ENCODE results near the gene HOMER3. TPM values are rescaled to one million over a fixed set of nuclear protein-coding genes. Genes with fewer than 3 reads are reported as not detected.

Gene HOMER3
- total RNA-seq, 4 donors from 2014 or later, result 22.9 to 32.9 (median 27.7) TPM

- WGBS, result 25% methylated on average over 26 of the region's 33 CpGs
- Histone ChIP-seq H3K9me3 (no peaks in the 10 kb centered on the region), H3K36me3 (peaks cover 27% of the 10 kb centered on the region), H3K27ac (no peak overlapping the region), H3K4me3 (peak overlapping the region; percentile 52), H3K4me1 (peaks cover 26% of the 10 kb centered on the region), H3K27me3 (peaks cover 35% of the 10 kb centered on the region)
- no peak for DNase-seq (ENCODE audit: low spot score in 2 of 2)
- TF ChIP-seq POLR2A (IDR thresholded peaks at IDR 0.05) (no peak), POLR2AphosphoS5 (IDR thresholded peaks at IDR 0.05) (no peak), CTCF (IDR thresholded peaks at IDR 0.05) (no peak), EP300 (IDR thresholded peaks at IDR 0.05) (no peak)
Measured at GRCh38 chr19:18896421-18896841, 44.6 kb downstream of the HOMER3 start.

GRCh38 chr19:18895824-18896341, 45.1 kb downstream of the HOMER3 start, which contains the start of gene CERS1:
CERS1 (minus strand) TSS chr19:18896158; CDS start chr19:18896072, 86 bp downstream.
- H3K27me3 ChIP-seq, result peaks cover 35% of the 10 kb centered on the region
- no peak within 1 kb of the TSS for H3K27ac ChIP-seq
- H3K9me3 ChIP-seq, result no peaks in the 10 kb centered on the region
- H3K4me3 ChIP-seq, result peak within 1 kb of the TSS; percentile 52
- no peak for DNase-seq (ENCODE audit: low spot score in 2 of 2)
- peaks cover 26% of the 10 kb centered on the region for H3K4me1 ChIP-seq
- peaks cover 22% of the 10 kb centered on the region for H3K36me3 ChIP-seq
- 0% methylated on average over 3 of the region's 89 CpGs for WGBS
- no peak for TF ChIP-seq POLR2AphosphoS5 (IDR thresholded peaks at IDR 0.05)
- TF ChIP-seq CTCF (IDR thresholded peaks at IDR 0.05), result no peak
- no peak for TF ChIP-seq EP300 (IDR thresholded peaks at IDR 0.05)
- TF ChIP-seq POLR2A (IDR thresholded peaks at IDR 0.05), result no peak

- H3K4me3 ChIP-seq, result peak overlapping the region; percentile 52
- no peak for DNase-seq (ENCODE audit: low spot score in 2 of 2)
Measured at GRCh38 chr19:18895038-18895823, 45.8 kb downstream of the HOMER3 start.

GRCh38 chr19:18894254-18895037, 46.6 kb downstream of the HOMER3 start:
- Histone ChIP-seq H3K9me3 (no peaks in the 10 kb centered on the region), H3K36me3 (peaks cover 7% of the 10 kb centered on the region), H3K27ac (no peak overlapping the region), H3K27me3 (peaks cover 35% of the 10 kb centered on the region), H3K4me1 (peaks cover 26% of the 10 kb centered on the region), H3K4me3 (peak overlapping the region; percentile 52)
- 7% methylated on average over 11 of the region's 28 CpGs for WGBS
- no peak for DNase-seq (ENCODE audit: low spot score in 2 of 2)
- TF ChIP-seq CTCF (IDR thresholded peaks at IDR 0.05) (no peak), EP300 (IDR thresholded peaks at IDR 0.05) (no peak), POLR2A (IDR thresholded peaks at IDR 0.05) (no peak), POLR2AphosphoS5 (IDR thresholded peaks at IDR 0.05) (no peak)

More at GRCh38 chr19:18895038-18895823, 45.8 kb downstream of the HOMER3 start:
- Histone ChIP-seq H3K27me3 (peaks cover 35% of the 10 kb centered on the region), H3K27ac (no peak overlapping the region), H3K36me3 (peaks cover 15% of the 10 kb centered on the region), H3K4me1 (peaks cover 26% of the 10 kb centered on the region), H3K9me3 (no peaks in the 10 kb centered on the region)
- under 1% methylated on average over 30 of the region's 72 CpGs for WGBS
- TF ChIP-seq EP300 (IDR thresholded peaks at IDR 0.05) (no peak), POLR2AphosphoS5 (IDR thresholded peaks at IDR 0.05) (no peak), POLR2A (IDR thresholded peaks at IDR 0.05) (no peak), CTCF (IDR thresholded peaks at IDR 0.05) (no peak)
